ENCODE results near the gene BABAM1.
A peak's percentile ranks its signal among the peaks of the same experiment; 100 is the strongest.

BABAM1 gene

DNA sequence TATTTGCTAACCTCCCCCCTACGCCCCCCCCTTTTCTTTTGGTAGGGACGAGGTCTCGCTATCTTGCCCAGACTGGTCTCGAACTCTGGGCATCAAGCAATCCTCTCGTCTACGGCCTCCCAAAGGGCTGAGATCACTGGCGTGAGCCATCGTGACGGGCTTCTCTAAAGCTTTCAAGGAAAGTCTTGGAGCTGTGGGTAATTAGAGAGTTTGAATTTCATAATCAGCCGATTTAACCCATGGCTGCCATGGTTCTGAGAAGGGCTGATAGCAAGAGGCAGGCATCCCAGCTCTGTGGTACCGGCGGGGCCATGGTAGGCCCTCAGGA, 36.7 kb downstream of the BABAM1 start:
- no peak for DNase-seq (ENCODE audit: low read depth)

DNA sequence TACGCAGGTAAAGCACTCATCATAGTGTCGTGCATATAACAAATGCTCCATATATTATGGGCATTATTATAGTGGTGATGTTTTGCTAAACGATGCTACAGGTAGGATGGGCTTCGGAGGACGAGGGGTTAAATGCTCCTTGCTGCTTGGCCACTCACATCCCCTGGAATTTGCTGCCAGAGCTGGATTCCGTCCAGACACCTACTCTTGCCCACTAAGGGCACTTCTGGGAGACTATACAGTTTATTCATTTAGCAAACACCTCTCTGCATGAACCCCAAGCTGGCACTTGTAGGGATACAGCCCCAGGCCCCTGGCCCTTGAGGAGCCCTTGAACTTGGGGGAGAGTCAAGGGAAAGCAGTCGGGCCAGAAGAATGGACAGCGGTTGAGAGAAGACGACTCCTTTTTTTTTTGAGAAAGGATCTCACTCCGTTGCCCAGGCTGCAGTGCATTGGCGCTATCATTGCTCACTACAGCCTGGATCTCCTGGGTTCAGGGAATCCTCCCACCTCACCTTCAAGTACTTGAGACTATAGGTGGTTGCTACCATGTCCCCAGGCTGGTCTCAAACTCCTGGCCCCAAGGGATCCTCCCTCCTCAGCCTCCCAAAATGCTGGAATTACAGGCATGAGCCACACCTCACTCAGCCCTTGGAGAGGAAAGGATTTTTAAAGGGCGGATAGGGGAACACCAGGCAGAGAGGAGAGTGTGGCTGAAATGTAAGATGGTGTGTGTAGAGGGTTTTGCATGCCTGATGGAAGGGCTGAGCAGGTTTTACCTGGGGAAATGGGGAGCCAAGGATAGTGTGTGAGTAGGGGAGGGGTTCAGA, 37.4 kb downstream of the BABAM1 start:
- DNase-seq (ENCODE audit: low read depth) = no peak

DNA sequence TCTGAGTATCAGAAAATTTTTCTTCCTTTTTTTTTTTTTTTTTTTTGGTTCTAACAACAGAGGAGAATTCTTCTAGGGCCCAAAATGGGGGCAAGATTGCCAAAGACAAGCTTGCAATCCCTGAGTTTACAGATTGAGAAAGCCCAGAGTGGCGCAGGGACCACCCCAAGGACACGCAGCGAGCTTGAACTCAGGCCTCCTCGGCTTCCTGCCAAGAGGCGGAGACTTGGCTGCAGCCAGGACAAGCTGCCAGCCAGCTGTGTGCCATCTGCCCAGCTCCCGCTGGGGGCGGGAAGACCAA, 37.9 kb downstream of the BABAM1 start:
- no peak for DNase-seq (ENCODE audit: low read depth)

DNA sequence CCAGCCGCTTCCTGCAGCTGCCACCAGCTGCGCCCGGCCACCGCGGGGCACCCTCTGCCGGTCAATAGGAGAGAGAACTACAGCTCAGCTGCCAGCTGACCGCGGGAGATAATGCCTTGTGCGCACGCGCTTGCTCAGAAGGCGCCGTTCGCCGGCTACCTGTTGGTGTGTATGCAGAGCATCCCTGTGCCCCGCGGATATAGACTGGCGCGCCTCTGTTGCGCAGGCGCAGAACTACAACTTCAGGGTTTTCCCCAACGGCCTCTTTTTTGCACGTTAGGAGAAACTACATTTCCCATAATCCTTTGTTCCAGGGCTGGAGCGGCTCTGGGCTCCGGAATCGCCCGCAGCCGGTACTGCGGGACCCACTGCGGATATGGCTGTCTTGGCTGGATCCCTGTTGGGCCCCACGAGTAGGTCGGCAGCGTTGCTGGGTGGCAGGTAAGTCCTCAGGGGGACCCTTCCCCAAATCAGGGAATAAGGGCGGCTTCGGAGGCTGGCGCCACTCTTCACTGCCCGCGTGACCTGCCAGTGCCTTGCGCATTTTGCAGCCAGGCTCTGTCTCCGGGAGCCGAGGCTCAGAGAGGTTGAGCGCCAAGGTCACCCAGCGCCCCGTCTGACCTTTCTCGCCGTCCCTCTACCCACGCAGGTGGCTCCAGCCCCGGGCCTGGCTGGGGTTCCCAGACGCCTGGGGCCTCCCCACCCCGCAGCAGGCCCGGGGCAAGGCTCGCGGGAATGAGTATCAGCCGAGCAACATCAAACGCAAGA, 38.5 kb downstream of the BABAM1 start, which contains the start of gene MRPL34:
Gene MRPL34 (plus strand): TSS at position 356 of the 768 bp plus-strand sequence. CDS start 21 bp downstream, at position 377.
- DNase-seq (ENCODE audit: low read depth) = peak; percentile 97

- no peak for DNase-seq (ENCODE audit: low read depth)
These were observed 39.1 kb downstream of the BABAM1 start for GRCh38 chr19:17306285-17306714.

- no peak for DNase-seq (ENCODE audit: low read depth)
These were observed 40.7 kb downstream of the BABAM1 start for GRCh38 chr19:17307876-17308377.

GRCh38 chr19:17309198-17309964, 42.1 kb downstream of the BABAM1 start, which contains the start of gene DDA1:
TSS of gene DDA1 (plus strand) at chr19:17309563. CDS start at chr19:17309655, 92 bp downstream.
- peak; percentile 100 for DNase-seq (ENCODE audit: low read depth)

GRCh38 chr19:17309965-17310461, 42.8 kb downstream of the BABAM1 start:
- no peak for DNase-seq (ENCODE audit: low read depth)

DNA sequence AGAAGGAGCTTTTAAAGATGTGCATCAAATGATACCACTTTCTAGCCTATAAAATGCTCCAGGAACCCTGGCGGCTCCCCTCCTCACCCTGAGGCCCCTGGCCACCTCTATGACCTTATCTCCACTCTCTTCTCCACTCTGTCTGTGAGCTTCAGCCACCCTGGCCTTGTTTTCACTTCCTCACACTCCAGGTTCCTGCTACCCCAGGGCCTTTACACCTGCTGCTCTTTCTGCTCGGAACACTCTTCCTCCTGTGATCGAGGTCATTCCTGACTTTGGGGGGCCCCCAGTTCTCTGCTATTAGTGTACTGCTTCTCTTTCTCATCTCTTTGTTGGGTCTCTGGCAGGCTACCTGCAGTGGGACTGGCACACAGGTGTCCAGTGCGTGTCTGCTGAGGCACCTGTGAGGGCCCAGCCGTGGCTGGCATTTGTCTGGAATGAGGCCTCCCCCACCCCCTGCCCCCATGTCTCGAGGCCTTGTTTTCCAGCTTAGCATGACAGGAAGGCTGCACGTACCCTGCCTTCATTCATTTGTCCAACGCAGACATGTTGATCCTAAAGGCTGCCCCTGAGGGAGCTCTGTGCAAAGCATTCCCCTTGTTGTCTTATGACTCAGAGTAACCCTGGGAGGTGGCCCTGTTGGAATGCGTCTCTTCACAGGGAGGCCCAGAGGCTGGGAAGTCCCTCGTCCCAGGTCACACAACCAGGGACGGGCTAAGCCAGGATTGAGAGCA, 44.4 kb downstream of the BABAM1 start:
- peak; percentile 90 for DNase-seq (ENCODE audit: low read depth)

- no peak for DNase-seq (ENCODE audit: low read depth)
These were observed 45.2 kb downstream of the BABAM1 start for GRCh38 chr19:17312189-17313113.

DNA sequence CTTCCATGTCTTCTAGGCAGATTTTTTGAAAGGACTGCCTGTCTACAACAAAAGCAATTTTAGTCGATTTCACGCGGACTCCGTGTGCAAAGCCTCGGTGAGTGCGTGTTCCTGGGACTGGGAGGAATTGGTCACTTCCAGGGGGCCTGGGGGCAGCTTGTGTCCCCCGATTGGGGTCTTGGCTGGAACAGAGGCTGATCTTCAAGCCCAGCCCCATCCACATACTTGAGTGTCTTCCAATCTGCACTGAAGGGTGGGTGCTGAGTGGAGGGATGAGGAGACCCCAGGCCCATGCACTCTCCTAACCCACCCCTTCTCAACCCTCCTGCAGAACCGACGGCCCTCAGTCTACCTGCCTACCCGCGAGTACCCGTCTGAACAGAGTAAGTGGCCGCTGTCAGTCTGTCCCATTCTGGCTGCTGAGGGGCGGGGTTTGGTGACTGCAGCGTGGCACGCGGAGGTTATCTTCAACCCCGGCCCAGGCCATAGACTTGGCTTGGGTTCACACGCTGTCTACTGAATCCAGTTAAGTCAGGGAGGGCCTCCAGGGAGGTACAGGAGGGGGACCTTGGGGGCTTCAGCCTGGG, 46.9 kb downstream of the BABAM1 start:
- DNase-seq (ENCODE audit: low read depth) = no peak

GRCh38 chr19:17318966-17319365, 51.7 kb downstream of the BABAM1 start:
- DNase-seq (ENCODE audit: low read depth) = no peak

GRCh38 chr19:17319473-17320238, 52.4 kb downstream of the BABAM1 start:
- no peak for DNase-seq (ENCODE audit: low read depth)

GRCh38 chr19:17320435-17320834, 53.2 kb downstream of the BABAM1 start:
- no peak for DNase-seq (ENCODE audit: low read depth)

- no peak for DNase-seq (ENCODE audit: low read depth)
These were observed 54.6 kb downstream of the BABAM1 start for GRCh38 chr19:17321655-17322489.

GRCh38 chr19:17322854-17323253, 55.6 kb downstream of the BABAM1 start:
- DNase-seq (ENCODE audit: low read depth) = no peak

DNA sequence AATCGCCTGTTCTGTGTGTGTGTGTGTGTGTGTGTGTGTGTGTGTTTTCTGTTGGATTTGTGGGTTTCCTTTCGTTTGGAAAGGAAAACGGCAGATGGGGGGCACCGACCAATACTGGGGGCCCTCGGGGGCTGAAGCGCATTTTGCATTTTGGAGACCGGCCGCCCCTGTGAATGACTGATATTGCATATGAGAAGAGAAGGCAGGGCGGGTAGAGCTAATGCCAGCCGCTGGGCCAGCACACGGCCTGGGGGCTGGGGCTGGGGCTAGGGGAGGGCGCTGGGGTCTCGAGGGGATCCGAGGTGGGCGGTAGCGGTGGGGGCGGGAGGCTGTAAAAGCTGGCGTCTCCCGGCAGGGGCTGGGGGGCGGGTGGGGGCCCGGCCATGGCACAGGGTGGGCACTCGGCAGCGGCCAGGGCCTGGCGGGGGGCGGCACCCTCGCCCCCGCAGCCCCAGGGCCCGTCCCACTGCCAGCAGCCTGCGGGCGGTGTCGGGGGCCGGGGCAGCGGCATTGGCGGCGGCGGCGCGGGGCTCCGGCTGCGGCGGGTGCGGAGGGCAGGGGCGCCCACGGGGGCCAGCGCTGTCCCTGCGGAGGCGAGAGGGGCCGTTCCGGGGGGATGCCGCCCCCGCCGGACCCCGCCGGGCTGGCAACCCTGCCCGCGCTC, 56.2 kb downstream of the BABAM1 start:
- no peak for DNase-seq (ENCODE audit: low read depth)

DNA sequence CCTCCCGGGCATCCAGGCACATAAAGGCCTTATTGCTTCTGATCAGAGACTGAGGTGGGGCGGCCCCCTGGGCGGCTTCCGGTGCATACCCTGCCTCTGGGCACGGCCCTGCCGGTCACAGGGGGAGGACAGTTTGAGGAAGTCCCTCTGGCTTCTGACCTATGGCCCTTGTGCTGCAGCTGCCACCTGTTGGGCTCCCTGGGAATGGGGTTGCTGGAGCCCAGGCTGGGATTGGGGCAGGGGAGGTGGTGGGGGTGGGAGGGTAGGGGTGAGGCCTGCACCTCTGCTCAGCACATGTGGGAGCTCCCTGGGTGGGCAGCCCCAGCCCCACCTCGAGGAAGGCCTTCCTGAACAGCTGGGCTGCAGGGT, 56.7 kb downstream of the BABAM1 start:
- no peak for DNase-seq (ENCODE audit: low read depth)
